Endodermal cell (in vitro differentiated cells): ENCODE measurements around the gene ABLIM3. TPM values are rescaled to one million over a fixed set of nuclear protein-coding genes. Genes with fewer than 3 reads are reported as not detected.

ENCODE experiments used
- DNase-seq: peaks from one replicate; pipeline ENCODE4 v3.0.0-alpha.2; 2017
- H3K27ac ChIP-seq: 2 replicates; pipeline ENCODE4 v1.5.1; 2013; ENCODE audit warnings: mild to moderate bottlenecking, low read depth, low read length, moderate library complexity
- H3K27me3 ChIP-seq: 2 replicates; pipeline ENCODE4 v1.6.1; 2013; ENCODE audit warnings: mild to moderate bottlenecking, low read length, moderate library complexity; ENCODE audit not compliant: insufficient read depth, control insufficient read depth, poor library complexity, severe bottlenecking
- H3K36me3 ChIP-seq: 2 replicates; pipeline ENCODE4 v1.7.0; 2013; ENCODE audit warnings: mild to moderate bottlenecking, low read length, moderate library complexity; ENCODE audit not compliant: control insufficient read depth, insufficient read depth
- H3K4me1 ChIP-seq: one replicate; pipeline ENCODE4 v1.7.0; 2013; ENCODE audit warnings: low read length; ENCODE audit not compliant: control insufficient read depth, insufficient read depth
- H3K4me3 ChIP-seq: 2 replicates; pipeline ENCODE4 v1.5.1; 2013; ENCODE audit warnings: mild to moderate bottlenecking, low read length, moderate library complexity
- H3K9ac ChIP-seq: 2 replicates; pipeline ENCODE4 v1.6.1; 2013; ENCODE audit warnings: mild to moderate bottlenecking, low read length, moderate library complexity; ENCODE audit not compliant: poor library complexity, severe bottlenecking; ENCODE audit errors: extremely low read depth
- H3K9me3 ChIP-seq: 2 replicates; pipeline ENCODE4 v1.6.1; 2013; ENCODE audit warnings: mild to moderate bottlenecking, low read length, moderate library complexity; ENCODE audit not compliant: control insufficient read depth
- H3K27ac Mint-ChIP-seq: 2 replicates; pipeline ENCODE4 v1.8.0; 2020; ENCODE audit warnings: mixed read lengths
- H3K27me3 Mint-ChIP-seq: 2 replicates; pipeline ENCODE4 v1.8.0; 2021; ENCODE audit warnings: mild to moderate bottlenecking, mixed read lengths; ENCODE audit not compliant: insufficient read depth
- H3K36me3 Mint-ChIP-seq: 2 replicates; pipeline ENCODE4 v1.8.0; 2020; ENCODE audit warnings: low read depth, mixed read lengths
- H3K4me1 Mint-ChIP-seq: 2 replicates; pipeline ENCODE4 v1.8.0; 2020; ENCODE audit warnings: mixed read lengths
- H3K4me3 Mint-ChIP-seq: 2 replicates; pipeline ENCODE4 v1.8.0; 2020; ENCODE audit warnings: mild to moderate bottlenecking, moderate library complexity, mixed read lengths
- H3K9me3 Mint-ChIP-seq: 2 replicates; pipeline ENCODE4 v1.8.0; 2020; ENCODE audit warnings: mild to moderate bottlenecking, mixed read lengths
- WGBS, 2 experiments: methylation state at CpG; one replicate each; pipeline versions ENCODE4 v1.1.5 to v1.1.7; 2013; ENCODE audit warnings: missing lambda C conversion rate in 2 of 2, mixed read lengths in 1 of 2; ENCODE audit not compliant: insufficient coverage in 1 of 2, insufficient read length in 1 of 2; 5-methylcytosine and 5-hydroxymethylcytosine counted together
- total RNA-seq, 2 donors: library from RNA; stranded (reverse); fragmentation: NEBNext Ultra II Directional in 1 of 2; extraction: Animal tissue kit (Norgen Biotek cat#: 25700) in 1 of 2; gene quantifications; 2 replicates in 1 of 2; 3 replicates in 1 of 2; pipeline ENCODE4 v1.2.1, GENCODE V29; 2021
- TF ChIP-seq, protein P1 (sequence below): fragments of 200-600 bp; sonication (generic); conservative IDR thresholded peaks from 2 replicates; pipeline ENCODE4 v1.5.0; 2021; ENCODE audit warnings: antibody characterized with exemption, mild to moderate bottlenecking

The ABLIM3 gene
- total RNA-seq, 2 donors from 2014 or later, result 0.24 to 0.66 TPM

DNA sequence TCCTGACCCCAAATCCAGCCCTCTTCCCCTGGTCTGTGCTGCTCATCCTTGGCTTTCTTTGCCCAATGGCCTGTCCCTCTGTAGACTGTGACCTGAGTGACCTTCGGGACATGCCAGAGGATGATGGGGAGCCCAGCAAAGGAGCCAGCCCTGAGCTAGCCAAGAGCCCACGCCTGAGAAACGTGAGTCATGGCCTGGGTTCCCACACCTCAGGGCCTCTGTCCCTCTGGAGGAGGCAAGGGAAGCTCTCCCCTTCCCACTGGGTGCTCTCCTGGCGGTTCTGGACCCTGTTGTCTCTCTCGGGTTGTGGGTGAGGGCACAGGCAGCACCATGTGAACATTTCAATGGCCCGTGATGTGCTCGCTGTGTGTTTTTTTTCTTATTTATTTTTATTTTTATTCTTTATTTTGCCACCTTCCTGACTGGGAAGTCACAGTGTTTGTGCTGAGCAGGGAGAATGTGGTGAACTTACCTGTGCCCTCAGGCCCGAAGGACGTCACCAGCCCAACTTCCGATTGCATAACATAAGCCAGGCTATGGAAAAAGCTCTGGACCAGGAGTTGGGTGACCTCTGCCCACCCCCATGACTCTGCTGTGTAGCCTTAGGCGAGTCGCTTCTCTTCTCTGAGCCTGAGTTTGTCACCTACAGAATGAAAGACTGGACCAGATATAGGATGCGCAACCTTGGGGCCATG is 159.9 kb downstream of the ABLIM3 start:
- H3K4me3 ChIP-seq, result no peak overlapping the region
- no peak overlapping the region for H3K9ac ChIP-seq
- Mint-ChIP-seq H3K27me3 (peaks cover 4% of the 10 kb centered on the region), H3K27ac (no peak overlapping the region), H3K36me3 (no peaks in the 10 kb centered on the region), H3K4me1 (no peaks in the 10 kb centered on the region), H3K4me3 (no peak overlapping the region), H3K9me3 (no peaks in the 10 kb centered on the region)
- DNase-seq, result no peak
- no peaks in the 10 kb centered on the region for H3K4me1 ChIP-seq
- H3K9me3 ChIP-seq, result no peaks in the 10 kb centered on the region
- no peak overlapping the region for H3K27ac ChIP-seq
- TF ChIP-seq, protein P1, sequence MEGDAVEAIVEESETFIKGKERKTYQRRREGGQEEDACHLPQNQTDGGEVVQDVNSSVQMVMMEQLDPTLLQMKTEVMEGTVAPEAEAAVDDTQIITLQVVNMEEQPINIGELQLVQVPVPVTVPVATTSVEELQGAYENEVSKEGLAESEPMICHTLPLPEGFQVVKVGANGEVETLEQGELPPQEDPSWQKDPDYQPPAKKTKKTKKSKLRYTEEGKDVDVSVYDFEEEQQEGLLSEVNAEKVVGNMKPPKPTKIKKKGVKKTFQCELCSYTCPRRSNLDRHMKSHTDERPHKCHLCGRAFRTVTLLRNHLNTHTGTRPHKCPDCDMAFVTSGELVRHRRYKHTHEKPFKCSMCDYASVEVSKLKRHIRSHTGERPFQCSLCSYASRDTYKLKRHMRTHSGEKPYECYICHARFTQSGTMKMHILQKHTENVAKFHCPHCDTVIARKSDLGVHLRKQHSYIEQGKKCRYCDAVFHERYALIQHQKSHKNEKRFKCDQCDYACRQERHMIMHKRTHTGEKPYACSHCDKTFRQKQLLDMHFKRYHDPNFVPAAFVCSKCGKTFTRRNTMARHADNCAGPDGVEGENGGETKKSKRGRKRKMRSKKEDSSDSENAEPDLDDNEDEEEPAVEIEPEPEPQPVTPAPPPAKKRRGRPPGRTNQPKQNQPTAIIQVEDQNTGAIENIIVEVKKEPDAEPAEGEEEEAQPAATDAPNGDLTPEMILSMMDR, result no peak
- WGBS, 2 experiments, result 93 to 98% methylated on average over 5 to 13 of the region's 13 CpGs
- H3K36me3 ChIP-seq, result no peaks in the 10 kb centered on the region
- H3K27me3 ChIP-seq, result no peaks in the 10 kb centered on the region

DNA sequence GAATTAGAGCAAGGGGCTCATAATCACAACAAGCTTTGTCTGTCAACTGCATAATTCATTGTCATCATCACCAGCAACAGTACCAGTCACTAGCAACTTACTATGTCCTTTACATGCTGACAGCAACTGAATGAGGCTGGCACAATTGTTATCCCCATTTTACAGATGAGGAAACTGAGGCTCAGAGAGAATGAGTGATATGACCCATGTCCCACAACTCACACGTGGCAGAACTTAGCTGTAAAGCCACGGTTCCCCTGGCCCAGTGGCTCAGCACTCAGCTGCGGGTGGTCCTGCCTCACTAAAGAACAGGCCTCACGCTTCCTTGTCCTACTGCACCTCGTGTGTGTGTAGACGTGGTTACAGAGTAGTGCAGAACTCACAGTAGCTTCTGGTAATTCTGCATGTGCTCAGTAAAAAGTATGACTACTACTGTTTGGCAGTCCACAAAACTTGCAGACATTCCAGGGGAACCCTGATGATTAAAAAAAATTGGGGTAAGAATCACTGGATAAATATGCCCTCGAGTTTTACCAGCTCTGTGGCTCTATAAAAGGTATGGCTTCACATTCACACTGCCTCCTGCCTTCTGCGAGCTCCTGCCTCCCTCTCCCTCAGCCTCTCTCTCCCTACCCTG is 160.6 kb downstream of the ABLIM3 start:
- WGBS, 2 experiments, result 88 to 91% methylated on average over 8 of the region's 8 CpGs
- Mint-ChIP-seq H3K36me3 (no peaks in the 10 kb centered on the region), H3K27me3 (peaks cover 4% of the 10 kb centered on the region), H3K4me3 (no peak overlapping the region), H3K27ac (no peak overlapping the region), H3K9me3 (no peaks in the 10 kb centered on the region), H3K4me1 (no peaks in the 10 kb centered on the region)
- Histone ChIP-seq H3K27ac (no peak overlapping the region), H3K9me3 (no peaks in the 10 kb centered on the region), H3K9ac (no peak overlapping the region), H3K36me3 (no peaks in the 10 kb centered on the region), H3K27me3 (no peaks in the 10 kb centered on the region), H3K4me3 (no peak overlapping the region), H3K4me1 (no peaks in the 10 kb centered on the region)
- TF ChIP-seq, protein P1, result no peak
- DNase-seq, result no peak

DNA sequence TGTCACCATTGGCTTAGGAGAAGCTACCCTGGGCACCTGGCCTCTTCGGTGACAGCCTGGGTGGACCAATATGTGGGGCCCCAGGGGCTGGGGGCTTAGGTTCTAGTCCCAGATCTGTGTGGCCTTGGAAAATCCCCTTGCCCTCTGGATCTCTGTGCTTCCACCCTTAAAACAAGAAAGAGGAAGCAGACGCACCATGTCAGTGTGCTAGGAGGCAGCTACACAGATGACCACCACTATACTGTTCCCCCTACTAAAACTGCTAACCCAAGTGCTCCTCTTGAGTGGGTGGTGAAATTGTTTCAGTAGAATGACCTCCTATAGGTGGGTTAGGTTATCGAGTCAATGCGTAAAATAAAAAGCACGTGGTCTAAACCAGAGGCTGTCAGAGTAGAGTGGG is 161.3 kb downstream of the ABLIM3 start:
- Mint-ChIP-seq H3K36me3 (no peaks in the 10 kb centered on the region), H3K27me3 (peaks cover 4% of the 10 kb centered on the region)
- WGBS, 2 experiments, result 80 to 88% methylated on average over 1 to 4 of the region's 5 CpGs

More for the DNA sequence above, 161.3 kb downstream of the ABLIM3 start:
- Histone ChIP-seq H3K36me3 (no peaks in the 10 kb centered on the region), H3K27me3 (no peaks in the 10 kb centered on the region), H3K4me3 (no peak overlapping the region), H3K9me3 (no peaks in the 10 kb centered on the region), H3K9ac (no peak overlapping the region), H3K4me1 (no peaks in the 10 kb centered on the region), H3K27ac (no peak overlapping the region)
- no peak overlapping the region for H3K27ac Mint-ChIP-seq
- no peak overlapping the region for H3K4me3 Mint-ChIP-seq
- no peak for DNase-seq
- H3K9me3 Mint-ChIP-seq, result no peaks in the 10 kb centered on the region
- TF ChIP-seq, protein P1, result no peak
- no peaks in the 10 kb centered on the region for H3K4me1 Mint-ChIP-seq
